ENCODE data around the gene DAZL. TPM values are rescaled to one million over a fixed set of nuclear protein-coding genes. Genes with fewer than 3 reads are reported as not detected.

Gene DAZL
- total RNA-seq, 4 donors from 2014 or later = not detected

DNA sequence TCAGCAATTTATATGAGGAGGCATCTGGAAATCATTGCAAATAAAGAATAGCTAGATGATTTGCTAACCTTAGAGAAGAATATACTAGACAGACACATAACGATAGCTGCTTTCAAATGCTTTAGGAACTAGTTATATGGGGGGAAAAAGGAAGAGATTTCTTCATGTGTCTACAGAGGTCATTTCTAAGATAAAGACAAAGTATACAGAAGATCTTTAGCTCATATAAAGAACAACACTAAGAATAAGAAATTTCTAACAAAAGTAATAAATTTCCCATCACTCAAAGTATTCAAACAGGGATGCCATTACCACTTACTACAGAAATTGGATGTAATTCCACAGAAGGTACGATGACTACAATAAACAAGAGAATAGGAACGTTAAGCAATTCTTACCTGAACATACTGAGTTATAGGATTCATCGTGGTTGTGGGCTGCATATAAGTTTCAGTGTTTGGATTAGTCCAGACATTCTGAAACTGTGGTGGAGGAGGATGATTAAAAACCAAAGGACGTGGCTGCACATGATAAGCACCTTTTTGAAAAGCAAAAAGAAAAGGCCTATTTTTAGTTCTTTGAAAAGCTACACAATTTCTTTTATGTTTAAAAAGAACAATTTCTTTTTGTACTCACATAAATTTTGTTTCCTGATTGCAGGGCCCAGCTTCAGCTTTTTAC lies 8.7 kb downstream of the DAZL start:
- TF ChIP-seq, protein P1, sequence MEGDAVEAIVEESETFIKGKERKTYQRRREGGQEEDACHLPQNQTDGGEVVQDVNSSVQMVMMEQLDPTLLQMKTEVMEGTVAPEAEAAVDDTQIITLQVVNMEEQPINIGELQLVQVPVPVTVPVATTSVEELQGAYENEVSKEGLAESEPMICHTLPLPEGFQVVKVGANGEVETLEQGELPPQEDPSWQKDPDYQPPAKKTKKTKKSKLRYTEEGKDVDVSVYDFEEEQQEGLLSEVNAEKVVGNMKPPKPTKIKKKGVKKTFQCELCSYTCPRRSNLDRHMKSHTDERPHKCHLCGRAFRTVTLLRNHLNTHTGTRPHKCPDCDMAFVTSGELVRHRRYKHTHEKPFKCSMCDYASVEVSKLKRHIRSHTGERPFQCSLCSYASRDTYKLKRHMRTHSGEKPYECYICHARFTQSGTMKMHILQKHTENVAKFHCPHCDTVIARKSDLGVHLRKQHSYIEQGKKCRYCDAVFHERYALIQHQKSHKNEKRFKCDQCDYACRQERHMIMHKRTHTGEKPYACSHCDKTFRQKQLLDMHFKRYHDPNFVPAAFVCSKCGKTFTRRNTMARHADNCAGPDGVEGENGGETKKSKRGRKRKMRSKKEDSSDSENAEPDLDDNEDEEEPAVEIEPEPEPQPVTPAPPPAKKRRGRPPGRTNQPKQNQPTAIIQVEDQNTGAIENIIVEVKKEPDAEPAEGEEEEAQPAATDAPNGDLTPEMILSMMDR (IDR thresholded peaks at IDR 0.05) = no peak
- ATAC-seq (ENCODE audit: low FRiP score) (no peak), DNase-seq (ENCODE audit: low spot score) (no peak)

DNA sequence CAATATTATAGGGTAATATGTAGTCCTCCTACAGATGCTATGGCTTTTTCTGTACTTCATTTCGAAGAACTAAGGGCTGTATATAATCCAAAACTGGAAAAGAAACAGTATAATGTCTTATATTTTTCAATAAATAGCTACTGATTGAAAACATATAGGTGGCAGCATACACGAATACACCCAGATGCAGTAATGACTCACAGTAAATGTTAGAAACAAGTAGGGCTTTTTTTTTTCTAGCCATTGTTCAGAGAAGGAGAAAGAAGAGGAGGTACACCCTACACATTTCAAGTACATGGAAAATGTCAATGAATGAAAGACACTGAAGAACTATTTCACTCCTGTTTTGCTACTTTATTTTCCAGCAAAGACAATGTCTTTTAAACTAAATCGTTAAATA lies 9.4 kb downstream of the DAZL start:
- TF ChIP-seq, protein P1 (IDR thresholded peaks at IDR 0.05) = no peak
- DNase-seq (ENCODE audit: low spot score) (no peak), ATAC-seq (ENCODE audit: low FRiP score) (no peak)

- TF ChIP-seq, protein P1 (IDR thresholded peaks at IDR 0.05) = no peak
- no peak for ATAC-seq (ENCODE audit: low FRiP score)
- no peak for DNase-seq (ENCODE audit: low spot score)
Observed at GRCh38 chr3:16589867-16590624, 15.2 kb downstream of the DAZL start.

- DNase-seq (ENCODE audit: low spot score) = no peak
- TF ChIP-seq, protein P1 (IDR thresholded peaks at IDR 0.05) = no peak
- ATAC-seq (ENCODE audit: low FRiP score) = no peak
Observed at GRCh38 chr3:16589120-16589519, 16.1 kb downstream of the DAZL start.

DNA sequence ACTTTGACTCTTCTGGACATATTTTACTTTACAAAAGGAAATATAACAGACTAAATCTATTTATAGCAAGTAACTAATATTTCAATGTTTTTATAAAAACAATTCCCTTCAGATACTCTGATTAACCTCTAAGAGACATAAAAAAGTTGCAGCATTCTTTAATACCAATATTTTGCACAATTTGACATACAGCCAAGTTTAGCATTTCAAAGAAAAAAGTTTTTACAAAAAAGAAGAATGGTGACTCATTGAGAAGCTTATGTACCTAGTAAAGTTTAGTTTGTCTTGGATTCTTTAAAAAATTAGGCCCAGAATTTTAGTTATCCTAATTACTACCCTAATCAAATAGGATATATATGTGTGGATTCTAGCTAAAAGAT lies 17.6 kb downstream of the DAZL start:
- ATAC-seq (ENCODE audit: low FRiP score) (no peak), DNase-seq (ENCODE audit: low spot score) (no peak)
- TF ChIP-seq, protein P1 (IDR thresholded peaks at IDR 0.05) = no peak

DNA sequence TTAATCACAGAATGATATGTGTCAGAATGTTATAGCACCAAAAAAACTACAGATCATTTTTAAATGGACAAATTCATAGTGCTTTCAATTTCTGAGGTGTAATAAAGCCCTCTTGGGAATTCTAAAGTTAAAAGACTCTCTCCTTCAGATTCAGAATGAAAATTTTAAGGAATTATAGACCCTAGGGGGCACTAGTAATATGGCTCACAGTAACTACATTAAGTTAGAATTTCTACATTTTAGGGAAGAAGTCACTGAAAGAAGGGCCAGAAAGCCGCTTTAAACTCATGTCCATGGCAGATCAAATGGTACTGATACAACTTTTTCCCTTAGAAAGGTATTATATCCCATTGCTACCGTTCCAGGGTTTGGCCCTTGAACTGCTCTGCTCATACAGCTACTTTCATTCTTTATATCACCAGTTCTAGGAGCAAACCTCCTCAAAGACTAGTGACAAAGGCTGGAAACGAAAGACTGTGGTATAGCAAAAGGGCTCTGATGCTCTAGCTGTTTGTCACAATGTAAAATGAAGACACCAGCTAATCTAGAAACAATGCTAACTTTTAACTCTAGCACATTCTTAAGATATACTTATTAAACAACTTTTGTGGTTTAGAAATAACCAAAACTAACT lies 18.1 kb downstream of the DAZL start:
- ATAC-seq (ENCODE audit: low FRiP score) = no peak
- TF ChIP-seq, protein P1 (IDR thresholded peaks at IDR 0.05) = no peak
- no peak for DNase-seq (ENCODE audit: low spot score)
